ENCODE results near the gene CDH12. TPM values are rescaled to one million over a fixed set of nuclear protein-coding genes. Genes with fewer than 3 reads are reported as not detected.

Gene CDH12
- total RNA-seq, 4 donors from 2014 or later = 0.19 to 0.91 (median 0.47) TPM

GRCh38 chr5:22598796-22599195, 254.3 kb downstream of the CDH12 start:
- intact Hi-C loops (cut with DNase I; ENCODE audit: low total_unique reads) = no loop called here
- no peak overlapping the region for H3K4me3 ChIP-seq (ENCODE audit: low read depth, poor library complexity, severe bottlenecking)
- DNase-seq (ENCODE audit: low spot score in 2 of 2) = no peak
- TF ChIP-seq POLR2A (IDR thresholded peaks at IDR 0.05) = no peak
- TF ChIP-seq, protein P1, sequence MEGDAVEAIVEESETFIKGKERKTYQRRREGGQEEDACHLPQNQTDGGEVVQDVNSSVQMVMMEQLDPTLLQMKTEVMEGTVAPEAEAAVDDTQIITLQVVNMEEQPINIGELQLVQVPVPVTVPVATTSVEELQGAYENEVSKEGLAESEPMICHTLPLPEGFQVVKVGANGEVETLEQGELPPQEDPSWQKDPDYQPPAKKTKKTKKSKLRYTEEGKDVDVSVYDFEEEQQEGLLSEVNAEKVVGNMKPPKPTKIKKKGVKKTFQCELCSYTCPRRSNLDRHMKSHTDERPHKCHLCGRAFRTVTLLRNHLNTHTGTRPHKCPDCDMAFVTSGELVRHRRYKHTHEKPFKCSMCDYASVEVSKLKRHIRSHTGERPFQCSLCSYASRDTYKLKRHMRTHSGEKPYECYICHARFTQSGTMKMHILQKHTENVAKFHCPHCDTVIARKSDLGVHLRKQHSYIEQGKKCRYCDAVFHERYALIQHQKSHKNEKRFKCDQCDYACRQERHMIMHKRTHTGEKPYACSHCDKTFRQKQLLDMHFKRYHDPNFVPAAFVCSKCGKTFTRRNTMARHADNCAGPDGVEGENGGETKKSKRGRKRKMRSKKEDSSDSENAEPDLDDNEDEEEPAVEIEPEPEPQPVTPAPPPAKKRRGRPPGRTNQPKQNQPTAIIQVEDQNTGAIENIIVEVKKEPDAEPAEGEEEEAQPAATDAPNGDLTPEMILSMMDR (IDR thresholded peaks at IDR 0.05) = no peak
- 83 to 85% methylated on average over 2 of the region's 2 CpGs for WGBS, 2 donors

DNA sequence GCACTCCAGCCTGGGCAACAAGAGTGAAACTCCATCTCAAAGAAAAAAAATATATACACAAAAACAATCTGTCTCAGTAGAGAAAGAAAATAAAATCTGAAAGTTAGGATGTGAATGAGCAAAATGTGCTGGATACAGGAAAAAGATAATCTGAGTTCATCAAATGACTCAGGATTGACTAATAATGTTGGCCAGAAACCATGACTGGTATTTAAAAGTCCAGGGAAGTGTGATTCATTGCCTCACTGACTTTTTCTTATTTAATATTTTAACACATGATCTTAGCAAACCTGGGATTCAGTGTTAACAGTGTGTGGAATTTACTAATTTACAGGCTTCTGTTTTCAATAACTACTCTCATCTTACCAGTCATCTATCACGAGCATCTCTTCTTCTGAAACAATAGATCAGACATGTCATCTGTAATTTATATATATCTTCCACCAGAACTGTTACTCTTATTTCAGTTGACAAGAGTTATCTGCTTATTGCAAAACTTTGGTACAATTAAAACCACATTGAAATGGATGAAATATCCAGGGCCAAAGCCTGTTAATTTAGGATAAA, 256.7 kb downstream of the CDH12 start:
- DNase-seq (ENCODE audit: low spot score in 2 of 2) = no peak
- 28 to 50% methylated on average over 1 of the region's 1 CpG for WGBS, 2 donors
- TF ChIP-seq, protein P1 (IDR thresholded peaks at IDR 0.05) = no peak
- intact Hi-C loops (cut with DNase I; ENCODE audit: low total_unique reads) = no loop called here
- no peak overlapping the region for H3K4me3 ChIP-seq (ENCODE audit: low read depth, poor library complexity, severe bottlenecking)

DNA sequence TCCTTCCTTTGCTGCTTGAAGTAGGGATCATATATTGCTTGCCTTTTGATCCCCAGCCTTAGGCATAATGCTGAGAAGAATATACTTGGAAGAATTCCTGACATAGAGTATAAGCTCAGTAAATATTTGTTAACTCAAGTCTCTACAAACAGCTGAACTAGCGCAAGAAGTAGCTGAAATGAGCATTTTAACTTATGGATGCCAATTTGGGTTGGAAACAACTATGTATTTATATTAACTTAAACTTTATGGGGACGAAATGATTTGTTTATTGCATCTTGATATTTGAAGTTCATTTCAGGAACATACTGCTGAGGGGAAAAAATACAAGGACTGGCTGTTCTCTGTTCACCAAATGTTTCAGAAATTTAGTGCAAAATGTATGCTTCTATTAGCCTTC, 258.7 kb downstream of the CDH12 start:
- 73 to 85% methylated on average over 2 of the region's 2 CpGs for WGBS, 2 donors
- intact Hi-C loops (cut with DNase I; ENCODE audit: low total_unique reads) = no loop called here
- TF ChIP-seq, protein P1 (IDR thresholded peaks at IDR 0.05) = no peak
- TF ChIP-seq POLR2A (IDR thresholded peaks at IDR 0.05) = no peak
- no peak overlapping the region for H3K4me3 ChIP-seq (ENCODE audit: low read depth, poor library complexity, severe bottlenecking)
- DNase-seq (ENCODE audit: low spot score in 2 of 2) = no peak

GRCh38 chr5:22593592-22593991, 259.6 kb downstream of the CDH12 start:
- no peak for DNase-seq (ENCODE audit: low spot score in 2 of 2)
- intact Hi-C loops (cut with DNase I; ENCODE audit: low total_unique reads) = no loop called here
- H3K4me3 ChIP-seq (ENCODE audit: low read depth, poor library complexity, severe bottlenecking) = no peak overlapping the region
- WGBS, 2 donors = 89 to 91% methylated on average over 1 of the region's 1 CpG
- TF ChIP-seq POLR2A (IDR thresholded peaks at IDR 0.05) = no peak
- TF ChIP-seq, protein P1 (IDR thresholded peaks at IDR 0.05) = no peak

GRCh38 chr5:22591461-22591860, 261.7 kb downstream of the CDH12 start:
- no peak for TF ChIP-seq POLR2A (IDR thresholded peaks at IDR 0.05)
- TF ChIP-seq, protein P1 (IDR thresholded peaks at IDR 0.05) = no peak
- H3K4me3 ChIP-seq (ENCODE audit: low read depth, poor library complexity, severe bottlenecking) = no peak overlapping the region
- intact Hi-C loops (cut with DNase I; ENCODE audit: low total_unique reads) = no loop called here
- DNase-seq (ENCODE audit: low spot score in 2 of 2) = no peak

GRCh38 chr5:22590677-22591268, 262.4 kb downstream of the CDH12 start:
- DNase-seq (ENCODE audit: low spot score in 2 of 2) = no peak
- 71% methylated on average over 4 of the region's 4 CpGs for WGBS, 2 donors
- TF ChIP-seq, protein P1 (IDR thresholded peaks at IDR 0.05) = no peak
- TF ChIP-seq POLR2A (IDR thresholded peaks at IDR 0.05) = no peak
- H3K4me3 ChIP-seq (ENCODE audit: low read depth, poor library complexity, severe bottlenecking) = no peak overlapping the region
- intact Hi-C loops (cut with DNase I; ENCODE audit: low total_unique reads) = no loop called here

Measured in lower leg skin (tissue), 4 donors.